SU-DHL-6 (cell line): ENCODE measurements around the gene SLC22A13.

Source experiments
- H2AFZ ChIP-seq: fragments of 200-600 bp; sonication (generic); 2 replicates; pipeline ENCODE4 v1.6.1; 2014; ENCODE audit warnings: low read depth, mild to moderate bottlenecking, moderate library complexity, mixed read lengths, antibody characterized with exemption, low read length; ENCODE audit not compliant: severe bottlenecking
- H3F3A ChIP-seq: fragments of 200-600 bp; shearing (Covaris generic); 2 replicates; pipeline ENCODE4 v1.6.0; 2016; ENCODE audit warnings: antibody characterized with exemption, mild to moderate bottlenecking; ENCODE audit not compliant: insufficient read depth
- H3K27ac ChIP-seq: fragments of 200-600 bp; sonication (generic); 2 replicates; pipeline ENCODE4 v1.5.1; 2016; ENCODE audit warnings: low read depth, mild to moderate bottlenecking, low read length, moderate library complexity, mixed read lengths
- H3K27me3 ChIP-seq: fragments of 200-600 bp; sonication (generic), shearing (Covaris generic); 2 replicates; pipeline ENCODE4 v1.6.0; 2014; ENCODE audit warnings: mild to moderate bottlenecking, low read length
- H3K36me3 ChIP-seq: fragments of 200-600 bp; sonication (generic); 2 replicates; pipeline ENCODE4 v1.6.1; 2014; ENCODE audit warnings: mild to moderate bottlenecking, low read length, mixed read lengths
- H3K4me2 ChIP-seq: fragments of 300-600, 200-600 bp; shearing (Covaris generic), sonication (generic); 2 replicates; pipeline ENCODE4 v1.6.0; 2014; ENCODE audit warnings: low read length, low read depth, mild to moderate bottlenecking; ENCODE audit not compliant: poor library complexity, severe bottlenecking
- H3K4me3 ChIP-seq: fragments of 200-600 bp; sonication (generic); 2 replicates; pipeline ENCODE4 v1.5.1; 2014; ENCODE audit warnings: antibody characterized with exemption, low read length, mild to moderate bottlenecking, mixed read lengths; ENCODE audit not compliant: insufficient read depth, poor library complexity, severe bottlenecking
- H3K79me2 ChIP-seq: fragments of 200-600 bp; sonication (generic); 2 replicates; pipeline ENCODE4 v1.6.1; 2014; ENCODE audit warnings: mild to moderate bottlenecking, low read length, moderate library complexity; ENCODE audit not compliant: insufficient read depth
- H3K9ac ChIP-seq: fragments of 200-600 bp; sonication (generic); 2 replicates; pipeline ENCODE4 v1.7.0; 2014; ENCODE audit warnings: mild to moderate bottlenecking, low read length
- H3K9me2 ChIP-seq: fragments of 200-600 bp; sonication (generic); replicated peaks from 2 replicates; pipeline ENCODE4 v1.6.1; 2014; ENCODE audit warnings: low read length; ENCODE audit not compliant: insufficient read depth
- H3K9me3 ChIP-seq: fragments of 200-600 bp; sonication (generic); 2 replicates; pipeline ENCODE4 v1.6.1; 2014; ENCODE audit warnings: low read length, mixed read lengths; ENCODE audit not compliant: insufficient read depth
- H4K20me1 ChIP-seq: fragments of 200-600 bp; sonication (generic); 2 replicates; pipeline ENCODE4 v1.6.1; 2014; ENCODE audit warnings: low read depth, mild to moderate bottlenecking, antibody characterized with exemption, low read length, moderate library complexity, mixed read lengths
- CTCF ChIP-seq: fragments of 200-600 bp; sonication (generic); IDR thresholded peaks from one replicate; pipeline ENCODE4 v1.5.1; 2017; ENCODE audit warnings: antibody characterized with exemption, mild to moderate bottlenecking, low read length, moderate library complexity; ENCODE audit not compliant: insufficient read depth, poor library complexity, severe bottlenecking
- EZH2phosphoT487 ChIP-seq: fragments of 200-600 bp; sonication (generic), shearing (Covaris generic); conservative IDR thresholded peaks from 2 replicates; pipeline ENCODE4 v1.6.1; 2018; ENCODE audit warnings: mild to moderate bottlenecking, antibody characterized with exemption, low read length, moderate library complexity, mixed read lengths

The SLC22A13 gene

DNA sequence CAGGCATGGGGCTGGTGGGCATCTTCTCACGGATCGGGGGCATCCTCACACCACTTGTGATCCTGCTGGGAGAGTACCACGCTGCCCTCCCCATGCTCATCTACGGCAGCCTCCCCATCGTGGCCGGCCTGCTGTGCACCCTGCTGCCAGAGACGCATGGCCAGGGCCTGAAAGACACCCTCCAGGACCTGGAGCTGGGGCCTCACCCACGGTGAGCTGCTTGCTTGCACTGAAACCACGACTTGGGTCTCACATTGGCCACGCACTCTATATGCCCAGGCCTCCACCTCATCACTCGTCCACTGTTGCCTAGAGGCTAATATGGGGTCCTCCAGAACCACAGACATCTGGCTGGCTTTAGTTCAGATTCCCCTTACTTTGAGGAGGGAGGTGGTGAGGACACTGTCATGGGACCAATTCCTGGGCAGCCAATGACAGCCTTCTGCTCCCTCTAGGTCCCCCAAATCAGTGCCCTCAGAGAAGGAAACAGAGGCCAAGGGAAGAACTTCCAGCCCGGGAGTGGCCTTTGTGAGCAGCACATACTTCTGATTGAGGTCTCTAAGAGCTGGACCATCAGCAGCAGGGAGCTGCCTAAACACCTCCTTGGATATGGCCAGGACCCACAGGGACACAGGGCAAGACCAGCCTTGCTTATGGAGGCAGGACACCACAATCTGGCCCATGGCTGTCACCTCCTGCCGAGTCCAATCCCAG lies 11.5 kb downstream of the SLC22A13 start:
- no peaks in the 10 kb centered on the region for H3K27me3 ChIP-seq
- H3K27ac ChIP-seq, result no peak overlapping the region
- H3K9me3 ChIP-seq, result no peaks in the 10 kb centered on the region
- H3K4me2 ChIP-seq, result no peak overlapping the region
- no peak overlapping the region for H3K4me3 ChIP-seq
- H3F3A ChIP-seq, result no peaks in the 10 kb centered on the region
- H3K79me2 ChIP-seq, result no peaks in the 10 kb centered on the region
- H2AFZ ChIP-seq, result no peak overlapping the region
- H4K20me1 ChIP-seq, result no peaks in the 10 kb centered on the region
- no peak for TF ChIP-seq EZH2phosphoT487
- TF ChIP-seq CTCF, result no peak
- H3K36me3 ChIP-seq, result no peaks in the 10 kb centered on the region
- no peak overlapping the region for H3K9ac ChIP-seq
- H3K9me2 ChIP-seq, result no peaks in the 10 kb centered on the region

DNA sequence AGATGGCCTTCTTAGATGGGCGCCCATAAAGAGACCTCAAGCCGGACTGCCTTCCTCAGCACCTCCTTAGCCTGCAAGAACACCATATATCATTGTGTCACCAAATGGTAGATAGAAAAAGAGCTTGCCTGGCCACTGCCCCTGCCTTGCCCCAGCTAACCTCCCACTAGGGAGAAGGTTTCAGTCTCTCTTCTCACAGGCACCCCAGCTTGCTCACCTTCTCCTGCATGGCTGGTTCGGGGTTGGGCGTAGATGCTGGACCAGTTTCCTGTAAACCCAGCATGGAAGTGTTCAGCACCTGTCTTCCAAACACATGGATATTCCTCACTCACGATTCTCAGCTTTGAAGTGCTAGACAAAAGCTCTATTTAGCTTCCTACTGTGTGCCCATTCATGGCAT lies 13.2 kb downstream of the SLC22A13 start:
- Histone ChIP-seq H3K36me3 (no peaks in the 10 kb centered on the region), H4K20me1 (no peaks in the 10 kb centered on the region), H3F3A (no peaks in the 10 kb centered on the region), H2AFZ (no peak overlapping the region), H3K9ac (no peak overlapping the region), H3K4me3 (no peak overlapping the region), H3K4me2 (no peak overlapping the region), H3K27ac (no peak overlapping the region), H3K79me2 (no peaks in the 10 kb centered on the region), H3K9me2 (no peaks in the 10 kb centered on the region), H3K27me3 (no peaks in the 10 kb centered on the region), H3K9me3 (no peaks in the 10 kb centered on the region)
- TF ChIP-seq CTCF (no peak), EZH2phosphoT487 (no peak)

DNA sequence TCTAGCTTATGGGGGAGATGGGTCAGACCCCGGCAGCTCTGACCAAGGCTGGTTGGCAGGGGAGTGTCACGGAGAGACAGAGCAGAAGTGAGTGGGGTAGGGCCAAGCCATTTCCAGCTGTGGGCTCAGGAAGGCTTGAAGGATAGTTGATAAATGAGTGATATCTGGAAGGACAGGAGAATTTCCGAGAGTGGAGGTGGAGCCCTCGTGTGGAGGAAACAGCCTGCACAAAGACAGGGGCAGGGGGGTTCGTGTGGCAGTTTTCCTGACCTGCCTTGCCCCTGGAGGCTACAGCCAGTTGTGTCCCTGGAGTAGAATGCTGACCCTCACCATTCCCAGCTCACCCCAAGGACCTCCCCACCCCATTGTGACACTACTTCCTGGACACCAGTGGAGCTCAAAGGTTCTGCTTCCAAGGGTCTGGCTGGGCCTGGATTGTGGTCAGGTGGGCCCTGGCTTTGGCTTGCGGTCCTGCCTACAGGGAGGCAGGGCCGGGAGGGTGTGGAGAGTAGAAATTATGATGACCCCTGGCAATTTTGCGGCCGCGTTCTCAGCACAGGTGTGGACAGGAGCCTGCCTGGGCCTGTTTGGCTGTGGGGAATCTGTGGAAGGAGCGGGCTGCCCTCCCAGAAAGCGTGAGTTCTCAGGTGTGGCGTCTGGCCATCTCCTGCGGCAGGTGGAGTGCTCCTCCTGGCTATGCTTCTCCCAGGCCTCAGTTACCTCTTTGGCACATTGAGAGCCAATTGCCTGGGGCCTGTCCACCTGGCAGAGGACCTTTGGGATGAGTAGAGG lies 16.5 kb downstream of the SLC22A13 start, which contains the start of gene SLC22A14:
Gene SLC22A14 (plus strand): TSS at position 400 of the 792 bp plus-strand sequence. CDS start 23,733 bp downstream, outside the sequence.
- TF ChIP-seq CTCF (no peak), EZH2phosphoT487 (no peak)
- H2AFZ ChIP-seq, result no peak within 1 kb of the TSS
- H4K20me1 ChIP-seq, result no peaks in the 10 kb centered on the region
- no peaks in the 10 kb centered on the region for H3K79me2 ChIP-seq
- H3K9me2 ChIP-seq, result no peaks in the 10 kb centered on the region
- H3K27me3 ChIP-seq, result no peaks in the 10 kb centered on the region
- H3K36me3 ChIP-seq, result no peaks in the 10 kb centered on the region
- H3F3A ChIP-seq, result no peaks in the 10 kb centered on the region
- no peak within 1 kb of the TSS for H3K4me2 ChIP-seq
- H3K9me3 ChIP-seq, result no peaks in the 10 kb centered on the region
- H3K4me3 ChIP-seq, result no peak within 1 kb of the TSS
- H3K27ac ChIP-seq, result no peak within 1 kb of the TSS
- H3K9ac ChIP-seq, result no peak within 1 kb of the TSS
